LHCN-M2 (cell line): Measurements from ENCODE around the gene FIZ1. TPM values are rescaled to one million over a fixed set of nuclear protein-coding genes. Genes with fewer than 3 reads are reported as not detected.

Experiments used
- DNase-seq: peaks from one replicate; pipeline ENCODE4 v3.0.0-alpha.2; 2012; ENCODE audit warnings: low read depth
- polyA plus RNA-seq: library from polyadenylated mRNA; unstranded; fragments of >200 nt; gene quantifications from one replicate; pipeline ENCODE4 v1.2.1, GENCODE V29; 2012; ENCODE audit warnings: missing spikeins
- total RNA-seq: library from RNA; depleted of rRNA; stranded (reverse); fragments of >200 nt; gene quantifications from 2 replicates; pipeline ENCODE4 v1.2.3, GENCODE V29; 2014; rRNA removed

Gene FIZ1, protein sequence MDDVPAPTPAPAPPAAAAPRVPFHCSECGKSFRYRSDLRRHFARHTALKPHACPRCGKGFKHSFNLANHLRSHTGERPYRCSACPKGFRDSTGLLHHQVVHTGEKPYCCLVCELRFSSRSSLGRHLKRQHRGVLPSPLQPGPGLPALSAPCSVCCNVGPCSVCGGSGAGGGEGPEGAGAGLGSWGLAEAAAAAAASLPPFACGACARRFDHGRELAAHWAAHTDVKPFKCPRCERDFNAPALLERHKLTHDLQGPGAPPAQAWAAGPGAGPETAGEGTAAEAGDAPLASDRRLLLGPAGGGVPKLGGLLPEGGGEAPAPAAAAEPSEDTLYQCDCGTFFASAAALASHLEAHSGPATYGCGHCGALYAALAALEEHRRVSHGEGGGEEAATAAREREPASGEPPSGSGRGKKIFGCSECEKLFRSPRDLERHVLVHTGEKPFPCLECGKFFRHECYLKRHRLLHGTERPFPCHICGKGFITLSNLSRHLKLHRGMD
- 4.7 and 7.4 TPM in 2 replicates for total RNA-seq
- polyA plus RNA-seq, result 9.0 TPM

DNA sequence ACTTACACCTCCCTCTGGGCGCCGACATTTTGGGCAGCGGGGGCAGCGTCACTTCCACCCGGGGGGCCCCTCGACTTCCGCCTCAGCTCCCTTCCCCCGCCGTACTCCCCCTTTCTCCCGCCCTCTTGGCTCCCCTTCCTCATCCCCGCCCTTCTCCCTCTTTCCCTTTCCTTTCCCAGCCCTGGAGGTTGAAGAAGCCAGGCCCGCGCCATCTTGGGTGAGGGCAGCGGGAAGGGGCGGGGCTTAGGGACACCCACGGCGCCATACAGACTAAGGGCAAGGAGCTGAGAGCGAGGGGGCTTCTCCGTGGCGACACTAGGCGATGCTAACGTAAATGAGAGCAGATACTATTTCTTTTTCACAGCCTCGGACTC lies at the start of gene FIZ1:
FIZ1 (minus strand) TSS at position 50 of the 374 bp plus-strand sequence. CDS start 1,652 bp downstream, outside the sequence.
- DNase-seq, result peak; percentile 98

DNA sequence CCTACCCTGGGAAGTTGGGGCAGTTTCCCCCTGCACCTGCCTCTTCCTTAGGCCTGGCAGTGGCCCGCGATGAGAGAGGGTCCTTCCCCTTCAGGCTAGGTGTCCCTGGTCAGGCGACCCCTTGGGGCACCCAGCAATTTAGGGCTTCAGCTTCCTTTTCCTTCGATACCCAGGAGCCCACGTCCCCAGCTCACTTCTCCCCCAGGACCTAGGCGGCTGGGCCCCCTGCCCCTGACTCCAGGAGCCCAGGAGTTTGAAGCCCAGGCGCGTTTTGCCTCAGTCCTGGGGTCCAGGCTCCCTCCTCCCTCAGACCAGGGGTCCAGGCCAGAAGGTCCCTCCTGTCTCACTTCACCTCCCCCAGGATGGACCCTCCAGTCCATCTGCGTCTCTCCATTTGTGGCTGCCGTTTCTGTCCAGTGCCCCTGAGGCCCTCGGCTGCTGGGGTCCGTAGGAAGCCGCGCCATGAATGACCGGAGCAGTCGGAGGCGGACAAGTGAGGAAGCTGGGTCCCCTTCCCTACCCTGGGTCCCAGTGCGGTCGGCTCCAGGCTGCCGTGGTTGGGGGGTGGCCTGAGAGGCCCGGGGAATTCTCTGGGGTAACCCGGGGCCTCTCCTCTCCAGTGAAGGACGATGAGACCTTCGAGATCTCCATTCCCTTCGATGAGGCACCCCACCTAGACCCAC lies 49.4 kb upstream of the FIZ1 start:
- no peak for DNase-seq

GRCh38 chr19:55647732-55648584 lies 48.6 kb upstream of the FIZ1 start, which contains the start of gene CCDC106:
Gene CCDC106 (plus strand): TSS chr19:55648212. CDS start chr19:55649047, 835 bp downstream.
- DNase-seq, result peak; percentile 57

DNA sequence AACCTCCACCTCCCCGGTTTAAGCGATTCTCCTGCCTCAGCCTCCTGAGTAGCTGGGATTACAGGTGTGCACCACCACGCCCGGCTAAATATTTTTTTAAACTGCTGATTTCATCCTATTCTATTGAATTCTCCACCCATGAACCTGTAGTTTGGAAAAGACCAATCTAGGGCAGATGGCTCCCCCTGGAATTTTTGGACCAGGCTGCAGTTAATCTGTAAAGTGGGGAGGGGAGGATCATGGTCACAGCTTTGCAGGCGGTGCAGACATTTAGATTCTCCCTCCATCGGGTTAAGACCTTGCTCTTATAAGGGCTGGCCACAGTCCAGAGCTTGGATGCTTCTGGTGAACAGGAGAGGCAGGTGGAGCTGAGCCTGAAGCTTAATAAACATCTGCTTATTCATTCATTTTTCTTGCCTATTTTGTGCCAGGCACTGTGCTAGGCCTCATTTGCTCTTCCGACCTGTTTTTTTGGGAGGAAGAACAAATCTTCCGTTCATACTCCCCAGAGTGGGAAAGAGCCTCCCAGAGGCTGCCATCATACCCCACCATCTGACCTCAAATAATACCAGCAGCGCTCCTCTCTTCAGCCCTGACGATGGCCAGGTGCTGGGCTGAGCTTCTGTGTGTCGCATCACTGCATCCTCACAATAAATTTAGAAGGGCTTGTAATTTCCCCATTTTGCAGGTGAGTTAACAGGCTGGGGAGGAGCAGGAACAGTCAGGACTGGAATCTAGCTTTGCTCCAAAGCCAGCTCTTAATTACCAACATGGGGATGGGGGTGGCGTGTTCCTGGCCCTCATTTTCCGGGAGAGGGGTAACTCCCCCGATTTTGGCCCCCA lies 47.8 kb upstream of the FIZ1 start:
- DNase-seq, result no peak

- DNase-seq, result no peak
Measured at GRCh38 chr19:55645512-55645881, 46.2 kb upstream of the FIZ1 start.

DNA sequence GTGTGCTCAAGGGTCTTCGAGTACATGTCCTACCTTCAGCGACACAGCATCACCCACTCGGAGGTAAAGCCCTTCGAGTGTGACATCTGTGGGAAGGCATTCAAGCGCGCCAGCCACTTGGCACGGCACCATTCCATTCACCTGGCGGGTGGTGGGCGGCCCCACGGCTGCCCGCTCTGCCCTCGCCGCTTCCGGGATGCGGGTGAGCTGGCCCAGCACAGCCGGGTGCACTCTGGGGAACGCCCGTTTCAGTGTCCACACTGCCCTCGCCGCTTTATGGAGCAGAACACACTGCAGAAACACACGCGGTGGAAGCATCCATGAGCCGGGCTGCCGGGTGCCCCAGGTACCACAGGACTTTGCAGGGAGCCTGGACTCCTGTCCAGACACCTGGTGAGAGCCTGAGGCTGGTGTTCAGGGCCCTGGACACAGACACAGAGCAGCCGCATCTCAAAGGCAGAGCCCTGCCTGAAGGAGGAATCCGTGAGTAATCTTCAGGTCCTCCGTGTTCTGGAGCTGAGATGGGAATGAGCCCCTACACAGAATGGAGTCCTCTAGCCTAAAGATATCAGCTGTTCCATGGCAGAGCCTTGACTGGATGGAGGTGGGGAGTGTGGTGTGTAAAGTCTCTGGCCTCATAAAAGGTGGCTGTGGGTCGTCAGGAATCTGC lies 45.7 kb upstream of the FIZ1 start:
- no peak for DNase-seq

DNA sequence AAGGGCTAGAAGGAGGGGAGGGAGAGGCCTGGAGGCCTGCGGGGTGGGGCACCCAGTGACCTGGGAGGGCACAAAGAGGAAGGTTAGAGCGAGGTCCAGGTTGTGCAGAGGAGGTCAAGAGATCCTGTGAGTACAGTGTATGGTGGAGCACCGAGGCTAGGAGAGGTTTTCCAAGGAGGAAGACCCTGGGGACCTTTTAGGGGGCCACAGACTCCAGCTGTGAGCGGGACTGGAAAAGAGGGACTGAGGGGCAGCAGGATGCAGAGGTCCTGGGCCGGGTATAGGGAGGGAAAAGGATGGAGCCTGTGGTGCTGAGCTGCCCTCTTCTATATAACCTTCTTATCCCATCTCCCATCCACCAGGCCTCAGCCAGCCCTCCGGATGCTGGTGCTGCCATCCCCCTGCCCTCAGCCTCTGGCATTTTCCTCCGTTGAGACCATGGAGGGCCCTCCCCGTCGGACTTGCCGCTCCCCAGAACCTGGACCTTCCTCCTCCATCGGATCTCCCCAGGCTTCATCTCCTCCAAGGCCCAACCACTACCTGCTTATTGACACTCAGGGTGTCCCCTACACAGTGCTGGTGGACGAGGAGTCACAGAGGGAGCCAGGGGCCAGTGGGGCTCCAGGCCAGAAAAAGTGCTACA lies 45.0 kb upstream of the FIZ1 start:
- no peak for DNase-seq

- DNase-seq, result no peak
Measured at GRCh38 chr19:55643887-55644176, 44.5 kb upstream of the FIZ1 start.

DNA sequence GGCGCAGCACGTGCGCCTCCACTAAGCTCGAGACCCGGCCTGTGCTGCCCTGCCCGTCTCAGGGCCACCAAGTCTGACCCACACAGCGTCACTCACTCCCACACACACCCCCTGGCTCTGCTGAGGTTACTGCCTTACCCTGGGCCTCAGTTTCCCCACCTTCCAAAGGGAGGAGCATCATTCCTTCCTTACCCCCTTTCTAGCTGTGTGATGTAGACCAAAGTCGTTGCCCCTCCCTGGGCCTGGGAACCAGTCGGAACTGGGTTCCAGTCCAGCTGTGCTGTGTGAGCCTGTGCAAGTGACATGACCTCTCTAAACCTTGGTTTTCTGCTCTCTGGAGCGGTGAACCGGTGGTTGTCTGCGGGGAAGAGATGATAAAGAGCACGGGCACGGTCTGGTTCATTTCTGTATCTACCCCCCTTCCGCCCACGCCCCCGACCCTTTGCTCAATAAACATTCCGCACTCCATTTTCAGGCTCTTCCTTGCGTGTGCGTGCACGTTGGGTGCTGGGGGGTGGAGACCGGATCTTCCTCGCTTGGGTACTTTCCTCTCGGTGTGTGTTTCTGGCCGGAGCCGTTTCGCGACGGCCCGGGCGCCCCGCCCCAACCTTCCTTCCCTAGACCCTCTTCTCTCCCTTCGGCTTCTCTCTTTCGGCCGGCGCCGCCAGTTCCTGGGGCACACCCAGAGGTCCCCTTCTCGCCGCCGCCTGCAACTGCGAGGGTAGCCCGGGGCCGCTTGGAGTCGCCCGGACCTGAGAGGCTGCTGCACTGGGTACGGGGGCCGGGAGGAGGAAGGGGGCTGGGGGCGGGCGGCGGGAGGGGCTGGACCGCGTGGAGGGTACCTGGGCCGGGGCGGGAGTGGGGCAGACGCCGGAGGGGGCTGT lies 43.9 kb upstream of the FIZ1 start, which contains the start of gene ZNF581:
ZNF581 (plus strand) TSS at position 647 of the 884 bp plus-strand sequence. CDS start 923 bp downstream, outside the sequence.
- peak; percentile 68 for DNase-seq

GRCh38 chr19:55642153-55643002 lies 43.1 kb upstream of the FIZ1 start:
- no peak for DNase-seq

DNA sequence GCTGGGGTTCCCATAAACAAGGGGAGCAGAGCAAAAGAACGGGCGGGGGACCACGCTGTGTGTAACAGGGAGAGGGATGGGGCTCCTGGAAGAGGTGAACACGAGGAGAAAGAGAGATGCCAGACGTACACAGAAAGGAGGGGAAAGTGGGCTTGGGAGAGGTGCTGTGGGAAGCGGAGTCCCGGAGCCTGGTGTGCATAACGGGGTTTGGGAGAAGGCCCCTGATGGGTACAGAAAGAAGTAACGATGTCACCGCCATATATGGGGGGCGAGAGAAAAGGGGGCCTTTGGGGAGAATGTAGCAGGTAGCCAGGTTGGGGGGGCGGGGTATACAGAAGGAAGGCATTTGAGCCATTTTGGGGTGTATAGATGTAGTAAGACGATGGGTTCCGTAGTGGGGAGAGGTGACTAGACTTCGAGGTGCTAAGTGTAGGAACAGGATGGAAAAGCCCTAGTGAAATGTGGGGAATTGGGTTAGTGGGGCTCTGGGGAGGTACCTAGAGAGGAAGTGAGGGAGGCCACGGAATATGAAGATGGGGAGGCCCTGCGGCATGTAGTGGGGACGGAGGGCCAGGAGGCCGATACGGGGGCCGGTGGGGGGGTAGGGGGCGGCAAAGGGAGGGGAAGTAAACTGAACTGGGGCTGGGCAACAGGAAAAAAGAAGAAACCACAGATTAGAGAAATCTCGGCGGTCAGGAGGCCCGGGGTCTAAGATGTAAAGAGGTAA lies 42.3 kb upstream of the FIZ1 start:
- no peak for DNase-seq

GRCh38 chr19:55640577-55641425 lies 41.5 kb upstream of the FIZ1 start, which contains the start of gene ZNF580:
Gene ZNF580 (plus strand): TSS chr19:55641002. CDS start chr19:55642509, 1,507 bp downstream.
- peak; percentile 69 for DNase-seq

DNA sequence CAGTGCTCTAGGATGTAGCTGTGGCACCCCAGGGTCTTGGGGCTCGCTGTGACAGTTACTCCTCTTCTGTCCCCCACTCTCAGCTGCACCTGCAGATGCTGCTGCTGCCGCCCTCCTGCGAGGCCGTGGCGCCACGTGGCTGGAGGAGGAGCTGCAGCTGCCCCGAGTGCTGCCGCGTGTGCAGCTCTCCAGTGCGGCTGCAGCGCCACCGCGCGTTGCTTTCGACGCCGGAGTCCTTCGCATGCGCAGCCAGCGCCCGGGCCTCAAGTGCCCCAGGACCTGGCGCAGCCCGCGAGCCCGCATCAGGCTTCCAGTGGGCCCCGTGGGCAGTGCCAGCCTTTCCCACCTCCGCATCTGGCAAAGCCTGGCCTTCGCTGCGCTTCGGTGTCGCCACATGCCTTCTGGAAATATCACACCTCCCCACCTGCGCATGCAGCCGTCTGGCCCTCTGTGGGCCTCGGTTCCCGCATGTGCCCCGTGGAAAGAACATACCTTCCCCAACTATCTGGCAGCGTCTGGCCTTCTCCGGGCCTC lies 40.8 kb upstream of the FIZ1 start:
- DNase-seq, result peak; percentile 78

DNA sequence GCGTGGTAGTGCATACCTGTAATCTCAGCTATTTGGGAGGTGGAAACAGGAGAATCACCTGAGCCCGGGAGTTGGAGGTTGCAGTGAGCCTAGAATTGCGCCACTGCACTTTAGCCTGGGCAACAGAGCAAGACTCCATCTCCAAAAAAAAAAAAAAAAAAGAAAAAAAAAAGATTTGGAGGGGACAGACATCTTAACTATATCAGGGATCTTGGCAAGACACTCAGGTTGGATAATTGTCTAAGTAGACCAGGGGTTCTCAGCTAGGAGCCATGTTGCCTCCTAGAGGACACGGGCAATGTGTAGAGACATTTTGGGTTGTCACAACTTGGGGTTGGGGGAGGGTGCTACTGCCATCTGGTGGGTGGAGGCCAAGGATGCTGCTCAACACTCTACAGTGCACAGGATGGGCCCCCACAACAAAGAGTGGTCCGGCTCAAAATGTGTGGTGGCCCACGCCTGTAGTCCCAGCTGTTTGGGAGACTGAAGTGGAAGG lies 39.6 kb upstream of the FIZ1 start:
- DNase-seq, result peak; percentile 56

GRCh38 chr19:55637534-55637933 lies 38.2 kb upstream of the FIZ1 start:
- DNase-seq, result no peak

- DNase-seq, result no peak
Measured at GRCh38 chr19:55636723-55637122, 37.4 kb upstream of the FIZ1 start.
